ENCODE results near the gene TRIM54.

Gene TRIM54

DNA sequence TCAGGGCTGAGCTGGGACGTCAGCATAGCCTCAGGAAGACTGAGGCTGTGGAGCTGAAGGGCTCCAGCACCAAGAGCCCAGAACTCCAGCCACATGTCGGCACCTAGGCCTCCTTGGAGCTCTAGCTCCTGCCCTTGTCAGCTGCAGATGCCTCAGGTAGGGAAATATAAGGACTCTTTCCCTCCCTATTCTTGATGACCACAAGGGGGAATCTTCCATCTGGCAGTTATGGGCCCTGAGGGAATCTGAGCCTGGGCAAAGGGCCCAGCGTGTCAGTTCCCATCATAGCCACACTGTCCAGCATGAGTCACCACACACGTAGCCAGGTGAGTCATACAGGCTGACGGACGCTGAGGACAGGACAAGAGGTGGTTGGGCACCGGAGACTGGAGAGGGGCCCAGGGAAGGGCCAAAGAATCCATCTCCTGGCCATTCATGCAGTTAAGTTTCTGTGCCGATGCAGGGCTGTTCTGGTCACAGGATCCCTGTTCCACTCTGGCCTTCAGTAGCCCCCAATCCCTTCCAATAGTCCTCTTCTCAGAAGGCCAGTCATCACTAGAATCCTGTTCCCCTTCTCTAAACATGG, 38.8 kb downstream of the TRIM54 start:
- peaks cover 6% of the 10 kb centered on the region for H3K36me3 ChIP-seq
- peak; percentile 78 for DNase-seq
- H3K9me3 ChIP-seq: no peaks in the 10 kb centered on the region
- H3K4me3 ChIP-seq (ENCODE audit: low read depth, low read length): peak overlapping the region; percentile 21; the same call in 1 of the 2 replicates
- peaks cover 11% of the 10 kb centered on the region for H3K4me1 ChIP-seq
- TF ChIP-seq, protein P1, sequence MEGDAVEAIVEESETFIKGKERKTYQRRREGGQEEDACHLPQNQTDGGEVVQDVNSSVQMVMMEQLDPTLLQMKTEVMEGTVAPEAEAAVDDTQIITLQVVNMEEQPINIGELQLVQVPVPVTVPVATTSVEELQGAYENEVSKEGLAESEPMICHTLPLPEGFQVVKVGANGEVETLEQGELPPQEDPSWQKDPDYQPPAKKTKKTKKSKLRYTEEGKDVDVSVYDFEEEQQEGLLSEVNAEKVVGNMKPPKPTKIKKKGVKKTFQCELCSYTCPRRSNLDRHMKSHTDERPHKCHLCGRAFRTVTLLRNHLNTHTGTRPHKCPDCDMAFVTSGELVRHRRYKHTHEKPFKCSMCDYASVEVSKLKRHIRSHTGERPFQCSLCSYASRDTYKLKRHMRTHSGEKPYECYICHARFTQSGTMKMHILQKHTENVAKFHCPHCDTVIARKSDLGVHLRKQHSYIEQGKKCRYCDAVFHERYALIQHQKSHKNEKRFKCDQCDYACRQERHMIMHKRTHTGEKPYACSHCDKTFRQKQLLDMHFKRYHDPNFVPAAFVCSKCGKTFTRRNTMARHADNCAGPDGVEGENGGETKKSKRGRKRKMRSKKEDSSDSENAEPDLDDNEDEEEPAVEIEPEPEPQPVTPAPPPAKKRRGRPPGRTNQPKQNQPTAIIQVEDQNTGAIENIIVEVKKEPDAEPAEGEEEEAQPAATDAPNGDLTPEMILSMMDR (IDR thresholded peaks at IDR 0.05; ENCODE audit: low read depth, low read length): peak; percentile 52
- no peaks in the 10 kb centered on the region for H3K27me3 ChIP-seq

DNA sequence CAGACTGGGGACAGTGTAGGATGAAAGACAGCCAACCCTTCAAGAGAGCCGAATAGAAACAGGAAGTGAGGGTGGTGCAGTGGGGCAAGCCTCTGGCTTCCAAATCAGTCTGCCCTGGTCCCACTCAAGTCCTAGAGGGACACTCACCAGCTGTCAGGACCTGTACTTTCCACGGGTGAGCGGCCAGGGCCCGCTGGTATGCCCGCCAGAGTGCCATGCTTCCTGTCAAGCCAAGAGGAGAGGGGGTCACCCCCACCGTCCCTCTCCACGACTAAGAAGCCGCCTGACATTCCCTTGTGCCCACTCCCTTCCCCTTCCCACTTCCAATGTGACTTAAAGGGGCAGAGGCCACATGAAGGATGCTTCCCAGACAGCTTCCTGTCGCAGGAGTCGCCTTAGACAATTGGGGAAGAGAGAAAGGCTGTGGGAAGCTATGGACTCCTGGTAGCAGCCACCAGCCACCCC, 40.1 kb downstream of the TRIM54 start:
- Histone ChIP-seq H3K27me3 (no peaks in the 10 kb centered on the region), H3K4me3 (ENCODE audit: low read depth, low read length) (peak overlapping the region; percentile 100), H3K9me3 (no peaks in the 10 kb centered on the region), H3K36me3 (peaks cover 14% of the 10 kb centered on the region), H3K4me1 (peaks cover 11% of the 10 kb centered on the region)
- DNase-seq: no peak
- TF ChIP-seq, protein P1 (IDR thresholded peaks at IDR 0.05; ENCODE audit: low read depth, low read length): no peak

DNA sequence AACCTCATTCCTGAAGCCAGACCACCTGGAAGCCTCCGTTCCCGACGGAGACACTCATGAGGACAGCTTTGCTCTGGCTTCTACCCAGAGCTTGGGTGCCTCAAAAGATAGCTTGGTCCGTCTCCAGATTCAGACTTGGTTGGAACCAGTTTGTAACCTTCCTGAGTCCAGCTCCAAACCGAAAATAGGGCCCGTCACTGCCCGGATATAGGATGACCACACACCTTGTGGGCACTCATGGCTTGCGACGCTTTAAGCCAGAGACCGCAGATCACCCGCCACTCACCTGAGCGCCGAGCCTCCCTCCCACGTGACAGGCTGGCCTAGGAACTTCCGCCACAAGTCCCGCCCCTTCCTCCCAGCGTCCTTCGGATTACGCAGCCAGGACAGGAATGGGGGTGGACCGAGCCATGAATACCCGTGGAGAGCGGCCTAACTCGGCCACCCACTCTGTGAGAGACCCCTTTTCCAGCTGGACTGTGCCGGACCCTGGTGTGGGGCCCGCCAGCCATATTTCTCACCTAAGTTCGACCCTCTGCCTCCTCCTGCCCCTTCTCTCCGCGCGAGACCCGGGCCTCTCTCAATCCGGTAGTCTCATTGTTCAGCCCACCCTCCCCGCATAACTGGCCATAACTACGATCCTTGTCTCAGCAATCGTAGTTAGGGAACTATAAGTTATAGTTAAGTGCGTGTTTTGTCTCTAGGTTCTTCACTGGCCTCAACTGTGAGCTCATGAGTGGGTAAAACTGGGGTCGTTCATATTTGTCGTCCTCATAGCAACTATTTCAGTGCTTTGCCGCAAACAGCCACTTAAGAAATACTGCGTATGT, 40.8 kb downstream of the TRIM54 start, which contains the start of gene MPV17:
MPV17 (minus strand) TSS at position 332 of the 830 bp plus-strand sequence. CDS start 580 bp downstream, outside the sequence.
- Histone ChIP-seq H3K27me3 (no peaks in the 10 kb centered on the region), H3K4me3 (ENCODE audit: low read depth, low read length) (peak within 1 kb of the TSS; percentile 100), H3K36me3 (peaks cover 18% of the 10 kb centered on the region), H3K9me3 (no peaks in the 10 kb centered on the region), H3K4me1 (peaks cover 11% of the 10 kb centered on the region)
- peak; percentile 93 for DNase-seq
- TF ChIP-seq, protein P1 (IDR thresholded peaks at IDR 0.05; ENCODE audit: low read depth, low read length): no peak

DNA sequence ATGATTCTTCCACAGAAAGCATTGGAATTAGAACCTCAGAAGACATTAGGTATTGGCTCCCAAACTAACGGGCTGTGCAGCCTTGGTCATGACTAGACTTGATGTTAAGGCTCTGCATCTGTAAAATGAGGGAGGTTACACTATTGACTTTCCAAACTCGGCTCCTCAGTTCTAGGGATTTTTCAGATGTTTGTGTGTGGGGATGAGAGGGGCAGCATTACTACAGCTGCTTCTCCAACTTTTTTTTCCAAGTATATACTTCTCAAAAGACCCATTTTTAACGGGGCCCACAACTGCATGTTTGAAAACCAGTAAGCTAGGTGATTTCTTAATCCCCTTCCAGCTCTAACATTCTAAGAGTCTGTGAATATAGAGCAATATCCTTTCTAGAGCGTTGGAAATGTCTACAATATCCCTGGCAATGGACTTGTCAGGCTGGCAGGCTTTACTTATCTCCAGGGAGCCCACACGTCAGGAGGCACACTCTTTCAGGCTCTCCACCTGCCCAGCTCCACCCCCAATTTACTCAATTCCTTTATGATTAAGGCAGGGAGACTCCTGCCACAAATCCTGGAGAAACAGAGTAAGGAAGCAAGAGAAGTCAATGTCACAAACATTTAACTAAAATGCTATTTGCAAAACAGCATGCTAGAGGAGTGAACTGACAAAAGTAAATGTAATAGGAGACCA, 41.5 kb downstream of the TRIM54 start:
- peaks cover 25% of the 10 kb centered on the region for H3K36me3 ChIP-seq
- no peak for DNase-seq
- H3K4me1 ChIP-seq: peaks cover 11% of the 10 kb centered on the region

DNA sequence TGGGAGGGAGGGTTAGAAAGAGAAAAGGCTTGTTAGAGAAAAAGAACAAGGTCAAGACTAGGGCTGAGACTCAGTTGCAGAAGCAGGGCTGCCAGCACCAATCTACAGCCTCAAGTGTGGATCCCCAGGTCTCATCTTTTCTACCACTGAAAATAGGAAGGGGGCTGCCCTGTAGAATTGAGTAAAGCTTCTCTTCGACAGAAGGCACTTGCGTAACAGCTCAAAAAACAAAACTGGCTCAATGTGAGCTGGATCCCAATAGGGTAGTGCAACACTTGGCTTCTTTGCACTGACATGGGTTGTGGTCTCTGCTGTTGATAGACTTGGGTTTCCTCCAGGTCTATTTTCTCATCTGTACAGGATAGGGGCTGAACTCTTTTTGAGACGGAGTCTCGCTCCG, 42.5 kb downstream of the TRIM54 start:
- H3K9me3 ChIP-seq: no peaks in the 10 kb centered on the region
- TF ChIP-seq, protein P1 (IDR thresholded peaks at IDR 0.05; ENCODE audit: low read depth, low read length): no peak
- H3K36me3 ChIP-seq: peaks cover 35% of the 10 kb centered on the region
- H3K4me1 ChIP-seq: peaks cover 11% of the 10 kb centered on the region
- H3K4me3 ChIP-seq (ENCODE audit: low read depth, low read length): no peak overlapping the region
- no peaks in the 10 kb centered on the region for H3K27me3 ChIP-seq
- DNase-seq: no peak

More for the DNA sequence above, 41.5 kb downstream of the TRIM54 start:
- TF ChIP-seq, protein P1 (IDR thresholded peaks at IDR 0.05; ENCODE audit: low read depth, low read length): no peak
- Histone ChIP-seq H3K9me3 (no peaks in the 10 kb centered on the region), H3K4me3 (ENCODE audit: low read depth, low read length) (peak overlapping the region; percentile 100), H3K27me3 (no peaks in the 10 kb centered on the region)

Measured in BE2C (cell line).